ENCODE data around the gene ULK4.
"Not testable (repeated sequence)": the region's sequence is repeated elsewhere in the genome, so short reads cannot be mapped to it uniquely, and the experiment has no call there.

Gene ULK4

DNA sequence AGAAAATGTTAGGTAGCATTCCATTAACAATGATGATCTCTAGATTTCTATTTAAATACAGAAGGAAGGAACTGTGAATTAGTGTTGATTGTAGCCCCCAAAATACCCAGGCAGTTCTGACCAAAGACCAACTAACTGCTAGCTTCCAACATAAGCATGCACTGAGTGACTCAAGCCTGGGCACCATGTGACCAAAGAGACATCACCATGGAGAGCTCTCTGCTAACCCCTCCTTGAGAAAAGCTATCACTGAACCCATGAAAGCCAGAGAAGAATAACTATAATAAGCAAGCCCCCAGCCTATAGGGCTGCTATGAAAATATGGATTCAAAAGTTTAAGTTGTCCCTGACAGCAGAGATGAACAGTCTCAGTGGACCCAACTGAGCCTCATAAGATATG lies 310.2 kb downstream of the ULK4 start:
- Histone ChIP-seq H3K27me3 (ENCODE audit: control insufficient read depth in 1 of 2, insufficient read depth in 2 of 2, low read length in 2 of 2) (no peaks in the 10 kb centered on the region), H3K9ac (ENCODE audit: low read length) (no peak overlapping the region), H3K27ac (ENCODE audit: low read depth, low read length) (no peak overlapping the region), H3K4me3 (ENCODE audit: low read depth in 1 of 2, low read length in 2 of 2) (no peak overlapping the region), H3K36me3 (ENCODE audit: insufficient read depth, low read length) (no peaks in the 10 kb centered on the region), H3K4me1 (ENCODE audit: insufficient read depth, low read length) (peaks cover 14% of the 10 kb centered on the region), H3K9me3 (ENCODE audit: low read length) (no peaks in the 10 kb centered on the region)

DNA sequence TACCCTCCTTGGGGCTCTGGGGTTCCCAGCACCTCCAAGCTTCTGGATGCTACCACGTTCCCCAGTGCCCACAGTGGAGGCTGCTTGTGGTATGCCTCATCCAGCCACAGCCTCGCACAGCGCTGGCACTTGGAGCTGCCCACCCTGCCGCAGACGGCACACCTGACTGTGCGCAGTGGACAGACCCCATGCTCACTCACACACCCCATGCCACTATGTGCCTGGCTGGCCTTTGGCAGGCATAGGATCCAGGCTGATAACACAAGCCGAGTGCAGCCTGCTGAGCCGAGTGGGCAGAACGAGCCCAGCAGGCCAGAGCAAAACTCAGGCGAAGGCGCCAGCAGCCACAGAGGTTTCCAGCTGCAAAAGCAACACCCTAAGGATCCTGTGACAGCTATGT lies 311.5 kb downstream of the ULK4 start:
- no peak overlapping the region for H3K27ac ChIP-seq (ENCODE audit: low read depth, low read length)
- H3K36me3 ChIP-seq (ENCODE audit: insufficient read depth, low read length): no peaks in the 10 kb centered on the region
- no peak overlapping the region for H3K4me3 ChIP-seq (ENCODE audit: low read depth in 1 of 2, low read length in 2 of 2)
- H3K4me1 ChIP-seq (ENCODE audit: insufficient read depth, low read length): peaks cover 14% of the 10 kb centered on the region
- no peak overlapping the region for H3K9ac ChIP-seq (ENCODE audit: low read length)
- H3K9me3 ChIP-seq (ENCODE audit: low read length): no peaks in the 10 kb centered on the region
- H3K27me3 ChIP-seq (ENCODE audit: control insufficient read depth in 1 of 2, insufficient read depth in 2 of 2, low read length in 2 of 2): no peaks in the 10 kb centered on the region

DNA sequence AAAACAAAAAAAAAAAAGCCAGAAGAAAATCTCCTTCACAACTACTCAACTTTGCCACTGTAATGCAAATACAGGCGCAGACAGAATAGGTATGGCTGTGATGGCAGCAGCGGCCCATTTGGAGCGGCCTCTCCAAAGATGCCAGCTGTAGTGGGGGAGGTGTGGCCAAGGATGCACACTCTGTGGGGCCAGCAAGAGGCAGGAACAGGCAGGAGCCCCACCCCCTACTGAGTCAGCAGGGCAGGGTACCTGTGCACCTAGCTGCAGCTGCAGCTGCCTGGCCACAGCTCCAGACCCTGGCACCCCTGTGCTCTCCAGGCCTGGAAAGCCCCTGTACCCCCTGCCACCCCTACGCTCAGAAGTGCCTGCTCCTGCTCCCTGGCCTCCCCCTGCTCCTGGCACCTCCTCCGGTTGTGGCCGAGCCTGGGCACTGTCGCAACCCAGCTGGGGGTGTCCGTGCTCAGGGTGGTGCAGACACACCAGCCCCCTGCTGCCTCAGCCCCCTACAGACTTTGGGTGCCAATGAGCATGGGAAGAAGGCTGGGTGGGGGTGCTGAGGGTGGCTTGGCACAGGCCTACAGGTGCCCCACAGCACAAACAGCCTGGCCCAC lies 312.7 kb downstream of the ULK4 start:
- no peaks in the 10 kb centered on the region for H3K9me3 ChIP-seq (ENCODE audit: low read length)
- H3K4me3 ChIP-seq (ENCODE audit: low read depth in 1 of 2, low read length in 2 of 2): no peak overlapping the region
- peaks cover 14% of the 10 kb centered on the region for H3K4me1 ChIP-seq (ENCODE audit: insufficient read depth, low read length)
- no peak overlapping the region for H3K9ac ChIP-seq (ENCODE audit: low read length)
- no peaks in the 10 kb centered on the region for H3K36me3 ChIP-seq (ENCODE audit: insufficient read depth, low read length)
- H3K27ac ChIP-seq (ENCODE audit: low read depth, low read length): no peak overlapping the region
- no peaks in the 10 kb centered on the region for H3K27me3 ChIP-seq (ENCODE audit: control insufficient read depth in 1 of 2, insufficient read depth in 2 of 2, low read length in 2 of 2)

DNA sequence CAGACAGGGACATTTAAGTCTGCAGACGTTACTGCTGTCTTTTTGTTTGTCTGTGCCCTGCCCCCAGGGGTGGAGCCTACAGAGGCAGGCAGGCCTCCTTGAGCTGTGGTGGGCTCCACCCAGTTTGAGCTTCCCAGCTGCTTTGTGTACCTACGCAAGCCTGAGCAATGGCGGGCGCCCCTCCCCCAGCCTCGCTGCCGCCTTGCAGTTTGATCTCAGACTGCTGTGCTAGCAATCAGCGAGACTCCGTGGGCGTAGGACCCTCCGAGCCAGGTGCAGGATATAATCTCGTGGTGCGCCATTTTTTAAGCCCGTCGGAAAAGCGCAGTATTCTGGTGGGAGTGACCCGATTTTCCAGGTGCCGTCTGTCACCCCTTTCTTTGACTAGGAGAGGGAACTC lies 314.2 kb downstream of the ULK4 start:
- H3K27me3 ChIP-seq (ENCODE audit: control insufficient read depth in 1 of 2, insufficient read depth in 2 of 2, low read length in 2 of 2); H3K27ac ChIP-seq (ENCODE audit: low read depth, low read length); H3K4me3 ChIP-seq (ENCODE audit: low read depth in 1 of 2, low read length in 2 of 2); H3K9ac ChIP-seq (ENCODE audit: low read length); H3K4me1 ChIP-seq (ENCODE audit: insufficient read depth, low read length); H3K36me3 ChIP-seq (ENCODE audit: insufficient read depth, low read length); H3K9me3 ChIP-seq (ENCODE audit: low read length): not testable (repeated sequence)

DNA sequence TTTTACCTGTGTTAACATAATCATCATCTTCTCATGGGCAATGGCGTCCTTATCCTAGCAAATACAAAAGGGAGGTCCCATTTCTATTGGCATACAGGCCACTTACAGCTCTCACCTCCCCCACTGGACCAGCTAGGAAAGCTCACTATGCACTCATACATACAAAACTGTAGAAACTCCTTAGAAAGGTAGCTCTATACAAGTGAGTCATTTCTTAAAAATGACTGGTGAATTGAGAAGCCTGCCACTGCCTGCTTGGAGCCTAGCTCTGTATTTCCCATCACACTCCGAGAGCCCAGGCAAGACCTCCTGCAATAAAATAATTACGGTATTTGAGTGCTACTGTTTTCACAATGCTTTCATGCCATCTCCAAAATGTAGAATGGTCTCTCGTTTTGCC lies 321.8 kb downstream of the ULK4 start:
- no peaks in the 10 kb centered on the region for H3K9me3 ChIP-seq (ENCODE audit: low read length)

DNA sequence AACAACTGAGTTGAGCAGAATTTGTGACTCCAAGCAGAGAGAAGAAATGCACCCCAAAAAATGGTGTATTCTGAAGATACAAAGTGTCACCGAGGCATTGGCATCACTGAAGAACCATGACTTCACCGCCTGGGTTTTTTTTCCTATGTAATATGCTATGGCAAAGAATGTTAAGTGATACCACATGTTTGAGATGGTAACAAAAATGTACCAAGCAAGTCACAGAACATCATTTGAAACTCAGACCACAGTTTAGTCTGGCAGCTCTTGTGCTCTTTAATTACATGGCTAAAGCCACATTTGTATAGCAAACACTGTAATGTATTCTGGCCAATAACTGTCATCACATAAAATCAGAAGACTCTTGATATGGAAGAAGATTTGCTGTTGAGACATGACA lies 323.5 kb downstream of the ULK4 start:
- H3K27me3 ChIP-seq (ENCODE audit: control insufficient read depth in 1 of 2, insufficient read depth in 2 of 2, low read length in 2 of 2): no peaks in the 10 kb centered on the region
- H3K4me1 ChIP-seq (ENCODE audit: insufficient read depth, low read length): peaks cover 2% of the 10 kb centered on the region
- no peak overlapping the region for H3K27ac ChIP-seq (ENCODE audit: low read depth, low read length)
- H3K9me3 ChIP-seq (ENCODE audit: low read length): no peaks in the 10 kb centered on the region
- H3K4me3 ChIP-seq (ENCODE audit: low read depth in 1 of 2, low read length in 2 of 2): no peak overlapping the region
- H3K9ac ChIP-seq (ENCODE audit: low read length): no peak overlapping the region
- no peaks in the 10 kb centered on the region for H3K36me3 ChIP-seq (ENCODE audit: insufficient read depth, low read length)

More for the DNA sequence above, 321.8 kb downstream of the ULK4 start:
- no peak overlapping the region for H3K9ac ChIP-seq (ENCODE audit: low read length)
- no peaks in the 10 kb centered on the region for H3K4me1 ChIP-seq (ENCODE audit: insufficient read depth, low read length)
- H3K27ac ChIP-seq (ENCODE audit: low read depth, low read length): no peak overlapping the region
- H3K36me3 ChIP-seq (ENCODE audit: insufficient read depth, low read length): no peaks in the 10 kb centered on the region
- H3K4me3 ChIP-seq (ENCODE audit: low read depth in 1 of 2, low read length in 2 of 2): no peak overlapping the region
- H3K27me3 ChIP-seq (ENCODE audit: control insufficient read depth in 1 of 2, insufficient read depth in 2 of 2, low read length in 2 of 2): no peaks in the 10 kb centered on the region

DNA sequence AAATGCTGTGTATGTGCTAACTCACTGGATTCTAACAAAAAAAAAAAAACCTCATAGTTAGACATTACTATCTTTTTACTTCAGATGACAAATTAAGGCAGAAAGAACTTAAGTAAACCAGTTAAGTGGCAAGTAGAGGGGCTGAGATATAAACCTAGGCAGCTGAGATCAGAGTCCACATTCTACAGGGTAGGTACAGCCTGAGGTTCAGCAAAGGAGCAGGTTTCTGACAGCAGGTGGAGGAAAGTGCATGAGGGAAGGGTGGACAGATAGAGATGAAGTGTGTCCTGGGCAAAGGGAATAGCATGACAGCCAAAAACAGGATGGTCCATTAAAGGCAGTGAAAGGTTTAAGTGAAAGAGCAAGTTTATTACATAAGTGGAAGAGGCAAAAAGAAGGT lies 329.2 kb downstream of the ULK4 start:
- Histone ChIP-seq H3K27ac (ENCODE audit: low read depth, low read length) (no peak overlapping the region), H3K27me3 (ENCODE audit: control insufficient read depth in 1 of 2, insufficient read depth in 2 of 2, low read length in 2 of 2) (no peaks in the 10 kb centered on the region)

DNA sequence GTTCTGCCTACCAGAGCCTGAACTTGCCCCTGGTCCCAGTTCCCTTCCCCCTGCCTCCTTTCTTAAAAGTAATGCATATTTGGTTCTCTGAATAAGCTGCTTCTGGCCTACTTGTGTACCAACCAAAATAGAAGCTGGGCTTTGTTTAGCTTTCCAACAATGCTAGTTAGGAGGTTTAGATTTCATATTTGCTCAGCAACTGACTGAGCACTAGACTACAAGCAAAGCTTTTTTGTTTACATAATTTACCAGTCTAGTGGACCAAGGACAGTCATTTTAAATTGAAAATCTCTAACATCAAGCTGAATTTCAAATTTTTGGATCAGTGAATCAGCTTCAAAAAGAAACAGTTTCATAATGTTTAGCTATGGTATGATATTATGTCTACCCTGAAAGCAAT lies 331.2 kb downstream of the ULK4 start:
- Histone ChIP-seq H3K27me3 (ENCODE audit: control insufficient read depth in 1 of 2, insufficient read depth in 2 of 2, low read length in 2 of 2) (no peaks in the 10 kb centered on the region), H3K9me3 (ENCODE audit: low read length) (no peaks in the 10 kb centered on the region), H3K36me3 (ENCODE audit: insufficient read depth, low read length) (no peaks in the 10 kb centered on the region), H3K4me3 (ENCODE audit: low read depth in 1 of 2, low read length in 2 of 2) (no peak overlapping the region), H3K4me1 (ENCODE audit: insufficient read depth, low read length) (peaks cover 8% of the 10 kb centered on the region), H3K9ac (ENCODE audit: low read length) (no peak overlapping the region), H3K27ac (ENCODE audit: low read depth, low read length) (no peak overlapping the region)

More for the DNA sequence above, 329.2 kb downstream of the ULK4 start:
- Histone ChIP-seq H3K9me3 (ENCODE audit: low read length) (no peaks in the 10 kb centered on the region), H3K36me3 (ENCODE audit: insufficient read depth, low read length) (no peaks in the 10 kb centered on the region), H3K9ac (ENCODE audit: low read length) (no peak overlapping the region), H3K4me1 (ENCODE audit: insufficient read depth, low read length) (peaks cover 8% of the 10 kb centered on the region), H3K4me3 (ENCODE audit: low read depth in 1 of 2, low read length in 2 of 2) (no peak overlapping the region)

DNA sequence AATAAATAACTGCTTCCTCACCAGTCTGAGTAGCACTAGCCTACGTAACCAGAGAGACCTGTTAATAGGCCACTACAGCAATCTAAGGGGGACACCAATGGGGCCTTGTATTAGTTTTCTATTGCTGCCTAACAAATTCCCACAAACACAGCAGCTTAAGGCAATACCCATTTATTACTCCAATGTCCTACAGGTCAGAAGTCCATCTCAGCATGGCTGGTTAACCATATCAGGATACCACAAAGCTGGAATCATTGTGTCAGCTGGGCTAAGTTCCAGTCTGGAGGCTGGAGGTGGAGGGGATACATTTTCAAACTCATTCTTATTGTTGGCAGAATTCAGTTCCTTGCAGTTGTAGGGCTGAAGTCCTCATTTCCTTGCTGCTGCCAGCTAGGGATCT lies 331.9 kb downstream of the ULK4 start:
- Histone ChIP-seq H3K36me3 (ENCODE audit: insufficient read depth, low read length) (no peaks in the 10 kb centered on the region), H3K4me1 (ENCODE audit: insufficient read depth, low read length) (peaks cover 8% of the 10 kb centered on the region), H3K4me3 (ENCODE audit: low read depth in 1 of 2, low read length in 2 of 2) (no peak overlapping the region), H3K9ac (ENCODE audit: low read length) (no peak overlapping the region), H3K27me3 (ENCODE audit: control insufficient read depth in 1 of 2, insufficient read depth in 2 of 2, low read length in 2 of 2) (no peaks in the 10 kb centered on the region), H3K9me3 (ENCODE audit: low read length) (no peaks in the 10 kb centered on the region), H3K27ac (ENCODE audit: low read depth, low read length) (no peak overlapping the region)

DNA sequence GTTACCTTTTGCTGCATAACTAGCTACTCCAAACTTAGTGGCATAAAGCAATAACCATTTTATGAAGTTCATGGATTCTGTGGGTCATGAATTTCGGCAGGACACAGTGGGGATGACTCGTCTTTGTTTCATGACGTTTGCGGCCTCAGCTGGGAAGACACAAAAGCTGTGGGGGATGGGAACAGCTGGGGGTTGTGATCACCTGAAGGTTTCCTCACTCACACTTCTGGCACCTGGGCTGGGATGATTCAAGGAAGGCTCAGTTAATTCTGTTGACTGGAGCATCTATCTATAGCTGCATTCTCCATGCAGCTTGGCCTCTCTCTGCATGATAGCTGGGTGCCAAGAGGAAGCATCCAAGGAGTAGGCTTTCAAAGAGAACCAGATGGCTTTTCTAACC lies 332.8 kb downstream of the ULK4 start:
- Histone ChIP-seq H3K36me3 (ENCODE audit: insufficient read depth, low read length) (no peaks in the 10 kb centered on the region), H3K27ac (ENCODE audit: low read depth, low read length) (no peak overlapping the region), H3K9me3 (ENCODE audit: low read length) (no peaks in the 10 kb centered on the region), H3K4me3 (ENCODE audit: low read depth in 1 of 2, low read length in 2 of 2) (no peak overlapping the region), H3K27me3 (ENCODE audit: control insufficient read depth in 1 of 2, insufficient read depth in 2 of 2, low read length in 2 of 2) (no peaks in the 10 kb centered on the region), H3K9ac (ENCODE audit: low read length) (no peak overlapping the region), H3K4me1 (ENCODE audit: insufficient read depth, low read length) (peaks cover 8% of the 10 kb centered on the region)

DNA sequence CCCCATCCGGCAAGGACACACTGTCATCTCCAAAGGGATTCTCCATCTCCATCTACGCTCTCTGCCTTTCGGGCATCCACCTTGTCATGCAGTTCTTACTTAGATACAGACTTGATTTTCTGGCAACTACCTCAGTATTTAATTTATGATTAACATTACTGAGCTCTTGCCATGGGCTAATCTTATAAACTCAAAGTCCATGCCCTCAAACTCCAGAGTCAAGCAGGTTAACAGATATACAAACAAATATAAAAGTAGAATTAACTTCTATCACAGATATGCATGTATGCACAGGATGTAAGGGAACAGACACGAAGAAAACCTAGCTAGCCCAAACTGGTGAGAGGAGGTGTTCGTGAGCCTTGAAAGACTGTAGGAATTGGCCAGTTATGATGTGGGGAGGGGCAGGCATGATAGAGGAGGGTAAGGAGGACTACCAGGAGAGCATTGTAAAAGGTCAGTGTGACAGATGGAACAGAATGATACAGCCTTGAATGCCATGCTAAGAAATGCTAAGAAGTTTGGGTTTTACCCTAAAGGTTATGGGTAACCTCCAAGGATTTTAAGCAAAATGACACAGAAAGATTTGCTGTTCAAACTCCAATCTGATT lies 334.3 kb downstream of the ULK4 start:
- no peak overlapping the region for H3K9ac ChIP-seq (ENCODE audit: low read length)
- H3K27me3 ChIP-seq (ENCODE audit: control insufficient read depth in 1 of 2, insufficient read depth in 2 of 2, low read length in 2 of 2): no peaks in the 10 kb centered on the region
- H3K4me1 ChIP-seq (ENCODE audit: insufficient read depth, low read length): peaks cover under 1% of the 10 kb centered on the region
- no peaks in the 10 kb centered on the region for H3K9me3 ChIP-seq (ENCODE audit: low read length)
- no peak overlapping the region for H3K4me3 ChIP-seq (ENCODE audit: low read depth in 1 of 2, low read length in 2 of 2)
- no peaks in the 10 kb centered on the region for H3K36me3 ChIP-seq (ENCODE audit: insufficient read depth, low read length)
- H3K27ac ChIP-seq (ENCODE audit: low read depth, low read length): no peak overlapping the region

DNA sequence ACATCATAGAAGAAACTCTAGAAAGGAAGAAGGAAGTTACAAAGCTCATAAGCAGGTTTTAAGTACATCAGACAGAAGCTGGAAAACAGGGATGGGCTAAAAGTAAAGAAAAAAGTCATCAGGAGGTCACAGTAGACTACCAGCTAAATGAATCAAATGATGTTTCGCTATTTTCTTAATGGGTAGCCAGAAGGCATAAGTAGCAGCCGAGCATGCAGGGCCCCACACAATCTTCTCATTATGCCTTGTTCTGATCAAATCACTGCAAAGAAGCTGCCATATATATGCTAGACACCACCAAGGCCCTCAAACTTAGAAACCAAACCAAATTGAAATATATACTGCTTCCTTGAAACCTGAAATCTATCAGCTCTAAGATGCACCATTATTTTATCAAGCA lies 349.1 kb downstream of the ULK4 start:
- Histone ChIP-seq H3K9ac (ENCODE audit: low read length) (no peak overlapping the region), H3K36me3 (ENCODE audit: insufficient read depth, low read length) (no peaks in the 10 kb centered on the region), H3K9me3 (ENCODE audit: low read length) (no peaks in the 10 kb centered on the region), H3K4me1 (ENCODE audit: insufficient read depth, low read length) (no peaks in the 10 kb centered on the region), H3K27ac (ENCODE audit: low read depth, low read length) (no peak overlapping the region), H3K4me3 (ENCODE audit: low read depth in 1 of 2, low read length in 2 of 2) (no peak overlapping the region), H3K27me3 (ENCODE audit: control insufficient read depth in 1 of 2, insufficient read depth in 2 of 2, low read length in 2 of 2) (no peaks in the 10 kb centered on the region)
